ENCODE measurements around the gene AFDN.
"Not testable (repeated sequence)": the region's sequence is repeated elsewhere in the genome, so short reads cannot be mapped to it uniquely, and the experiment has no call there.

AFDN gene

GRCh38 chr6:167993831-167994230 is 167.1 kb downstream of the AFDN start:
- no peak for DNase-seq (ENCODE audit: low read depth in 2 of 3, low spot score in 2 of 3)

GRCh38 chr6:167995302-167995701 is 168.6 kb downstream of the AFDN start:
- DNase-seq (ENCODE audit: low read depth in 2 of 3, low spot score in 2 of 3) = no peak

GRCh38 chr6:167995731-167996151 is 169.0 kb downstream of the AFDN start:
- no peak for DNase-seq (ENCODE audit: low read depth in 2 of 3, low spot score in 2 of 3)

GRCh38 chr6:167996424-167997199 is 169.9 kb downstream of the AFDN start:
- DNase-seq (ENCODE audit: low read depth in 2 of 3, low spot score in 2 of 3) = no peak

GRCh38 chr6:167997642-167998041 is 170.9 kb downstream of the AFDN start, which contains the start of gene KIF25:
KIF25 (plus strand) TSS chr6:167997671; CDS start chr6:168029586, 31,915 bp downstream.
- DNase-seq (ENCODE audit: low read depth in 2 of 3, low spot score in 2 of 3) = no peak

- DNase-seq (ENCODE audit: low read depth in 2 of 3, low spot score in 2 of 3) = no peak
Observed at GRCh38 chr6:167998215-167998614, 171.5 kb downstream of the AFDN start.

- no peak for DNase-seq (ENCODE audit: low read depth in 2 of 3, low spot score in 2 of 3)
Observed at GRCh38 chr6:168000198-168001028, 173.7 kb downstream of the AFDN start.

GRCh38 chr6:168001029-168001332 is 174.3 kb downstream of the AFDN start:
- no peak for DNase-seq (ENCODE audit: low read depth in 2 of 3, low spot score in 2 of 3)

- DNase-seq (ENCODE audit: low read depth in 2 of 3, low spot score in 2 of 3) = not testable (repeated sequence)
Observed at GRCh38 chr6:168001514-168001913, 174.8 kb downstream of the AFDN start.

GRCh38 chr6:168002804-168003203 is 176.1 kb downstream of the AFDN start:
- DNase-seq (ENCODE audit: low read depth in 2 of 3, low spot score in 2 of 3) = no peak

GRCh38 chr6:168004023-168004422 is 177.3 kb downstream of the AFDN start:
- DNase-seq (ENCODE audit: low read depth in 2 of 3, low spot score in 2 of 3) = no peak

GRCh38 chr6:168004945-168005344 is 178.2 kb downstream of the AFDN start:
- no peak for DNase-seq (ENCODE audit: low read depth in 2 of 3, low spot score in 2 of 3)

GRCh38 chr6:168005796-168006195 is 179.1 kb downstream of the AFDN start:
- no peak for DNase-seq (ENCODE audit: low read depth in 2 of 3, low spot score in 2 of 3)

- no peak for DNase-seq (ENCODE audit: low read depth in 2 of 3, low spot score in 2 of 3)
Observed at GRCh38 chr6:168007592-168008338, 181.1 kb downstream of the AFDN start.

- no peak for DNase-seq (ENCODE audit: low read depth in 2 of 3, low spot score in 2 of 3)
Observed at GRCh38 chr6:168009331-168009730, 182.6 kb downstream of the AFDN start.

GRCh38 chr6:168011291-168011690 is 184.6 kb downstream of the AFDN start:
- DNase-seq (ENCODE audit: low read depth in 2 of 3, low spot score in 2 of 3) = no peak

GRCh38 chr6:168012431-168013249 is 185.9 kb downstream of the AFDN start:
- no peak for DNase-seq (ENCODE audit: low read depth in 2 of 3, low spot score in 2 of 3)

GRCh38 chr6:168013250-168013915 is 186.7 kb downstream of the AFDN start:
- no peak for DNase-seq (ENCODE audit: low read depth in 2 of 3, low spot score in 2 of 3)

- DNase-seq (ENCODE audit: low read depth in 2 of 3, low spot score in 2 of 3) = no peak
Observed at GRCh38 chr6:168014428-168014827, 187.7 kb downstream of the AFDN start.

GRCh38 chr6:168015009-168015408 is 188.3 kb downstream of the AFDN start:
- no peak for DNase-seq (ENCODE audit: low read depth in 2 of 3, low spot score in 2 of 3)

Measured in activated CD8-positive, alpha-beta memory T cell treated with anti-CD3 and anti-CD28 coated beads for 48 hours (primary cell).